ENCODE measurements around the gene APC.

GRCh38 chr5:112724901-112725300 is 12.8 kb upstream of the APC start:
- TF ChIP-seq CTCF (IDR thresholded peaks at IDR 0.05; ENCODE audit: low read depth, low read length) (no peak), EZH2phosphoT487 (IDR thresholded peaks at IDR 0.05; ENCODE audit: low read depth) (no peak)
